NB4 (cell line): ENCODE measurements around the gene BRSK2.

Source experiments
- DNase-seq: peaks from one replicate; pipeline ENCODE4 v3.0.0; 2010; ENCODE audit warnings: low read depth
- H3K4me3 ChIP-seq: one replicate; pipeline ENCODE4 v1.5.1; 2011; ENCODE audit warnings: mild to moderate bottlenecking, low read depth, low read length, moderate library complexity
- CTCF ChIP-seq: IDR thresholded peaks from one replicate; pipeline ENCODE4 v1.5.1; 2012; ENCODE audit warnings: low read depth, low read length
- MAX ChIP-seq: IDR thresholded peaks from 2 replicates; pipeline ENCODE4 v1.6.1; 2011; ENCODE audit warnings: low read depth, low read length
- MYC ChIP-seq: IDR thresholded peaks from 2 replicates; pipeline ENCODE4 v1.6.1; 2011; ENCODE audit warnings: low read depth, low read length
- POLR2A ChIP-seq: IDR thresholded peaks from 2 replicates; pipeline ENCODE4 v1.6.1; 2011; ENCODE audit warnings: mild to moderate bottlenecking; ENCODE audit not compliant: insufficient read length; ENCODE audit errors: extremely low read depth

BRSK2 gene

GRCh38 chr11:1459219-1459575 lies 69.5 kb downstream of the BRSK2 start:
- TF ChIP-seq POLR2A, result no peak
- TF ChIP-seq CTCF, result no peak
- no peak for TF ChIP-seq MAX
- TF ChIP-seq MYC, result no peak
- no peak overlapping the region for H3K4me3 ChIP-seq
- no peak for DNase-seq

- no peak overlapping the region for H3K4me3 ChIP-seq
- DNase-seq, result no peak
- TF ChIP-seq MYC, result no peak
- TF ChIP-seq MAX, result no peak
- no peak for TF ChIP-seq POLR2A
- no peak for TF ChIP-seq CTCF
These were observed 70.1 kb downstream of the BRSK2 start for GRCh38 chr11:1459764-1460395.

GRCh38 chr11:1460396-1460985 lies 70.8 kb downstream of the BRSK2 start:
- H3K4me3 ChIP-seq, result no peak overlapping the region
- DNase-seq, result no peak
- TF ChIP-seq MAX, result no peak
- no peak for TF ChIP-seq POLR2A
- no peak for TF ChIP-seq MYC
- no peak for TF ChIP-seq CTCF

GRCh38 chr11:1460986-1461825 lies 71.5 kb downstream of the BRSK2 start:
- no peak for DNase-seq
- TF ChIP-seq MYC (no peak), POLR2A (no peak), CTCF (no peak)
- no peak overlapping the region for H3K4me3 ChIP-seq

- no peak for TF ChIP-seq POLR2A
- TF ChIP-seq MAX, result no peak
- no peak for TF ChIP-seq MYC
- TF ChIP-seq CTCF, result no peak
- DNase-seq, result no peak
- no peak overlapping the region for H3K4me3 ChIP-seq
These were observed 72.3 kb downstream of the BRSK2 start for GRCh38 chr11:1461826-1462697.
